HepG2 (cell line): ENCODE results near the gene ARHGEF40. TPM values are rescaled to one million over a fixed set of nuclear protein-coding genes. Genes with fewer than 3 reads are reported as not detected.

Experiments
- ASH2L ChIP-seq: fragments of 300-600, 200-600 bp; sonication (generic); IDR thresholded peaks from 2 replicates; pipeline ENCODE4 v1.7.0; 2017; ENCODE audit warnings: low read depth, mild to moderate bottlenecking, moderate library complexity, mixed read lengths, low read length; ENCODE audit not compliant: insufficient read length
- ATF6 ChIP-seq: sonication (generic); formaldehyde crosslinking; conservative IDR thresholded peaks from 2 replicates; pipeline ENCODE4 v1.4.0; 2020; ENCODE audit warnings: missing genetic modification reagents
- BRD4 ChIP-seq: sonication (generic); formaldehyde crosslinking; IDR thresholded peaks from 2 replicates; pipeline ENCODE4 v1.4.0; 2020; ENCODE audit warnings: missing genetic modification reagents
- BRF2 ChIP-seq: sonication (generic); formaldehyde crosslinking; IDR thresholded peaks from 2 replicates; pipeline ENCODE4 v1.8.1; 2022; ENCODE audit warnings: mild to moderate bottlenecking, missing genetic modification reagents
- CENPX ChIP-seq: sonication (generic); formaldehyde crosslinking; IDR thresholded peaks from 2 replicates; pipeline ENCODE4 v1.9.0; 2021; ENCODE audit warnings: mild to moderate bottlenecking, missing genetic modification reagents, moderate library complexity
- CREM ChIP-seq, 2 experiments: sonication (generic) in 1 of 2; formaldehyde crosslinking in 1 of 2; IDR thresholded peaks; 2 replicates each; pipeline versions ENCODE4 v1.4.0 to v1.6.1; 2016 to 2020; ENCODE audit warnings: antibody characterized with exemption in 1 of 2, mild to moderate bottlenecking in 1 of 2, missing genetic modification reagents in 1 of 2
- FOXA1 ChIP-seq, 2 experiments: fragments of 450-650 bp in 1 of 2; sonication (generic) in 1 of 2; formaldehyde crosslinking in 1 of 2; IDR thresholded peaks; 2 replicates each; pipeline versions ENCODE4 v1.4.0 to v1.6.1; 2016 to 2020; ENCODE audit warnings: missing genetic modification reagents in 1 of 2
- HMG20B ChIP-seq: conservative IDR thresholded peaks from 2 replicates; pipeline ENCODE4 v1.6.1; 2016; ENCODE audit warnings: missing genetic modification reagents, missing compliant biosample characterization
- JUN ChIP-seq: sonication (generic); formaldehyde crosslinking; IDR thresholded peaks from 2 replicates; pipeline ENCODE4 v1.4.0; 2020; ENCODE audit warnings: mild to moderate bottlenecking, missing genetic modification reagents
- KDM5B ChIP-seq: sonication (generic); formaldehyde crosslinking; IDR thresholded peaks from 2 replicates; pipeline ENCODE4 v1.4.0; 2020; ENCODE audit warnings: missing genetic modification reagents, mild to moderate bottlenecking, borderline replicate concordance
- NRL ChIP-seq: sonication (generic); formaldehyde crosslinking; IDR thresholded peaks from 2 replicates; pipeline ENCODE4 v1.5.0; 2020; ENCODE audit warnings: missing genetic modification reagents, mild to moderate bottlenecking, moderate library complexity, borderline replicate concordance
- POGK ChIP-seq: sonication (generic); formaldehyde crosslinking; conservative IDR thresholded peaks from 2 replicates; pipeline ENCODE4 v1.8.0; 2022; ENCODE audit warnings: mild to moderate bottlenecking, moderate library complexity, missing genetic modification reagents
- RBFOX2 ChIP-seq: fragments of 200-400 bp; formaldehyde crosslinking; IDR thresholded peaks from 2 replicates; pipeline ENCODE4 v1.6.1; 2017; ENCODE audit warnings: low read depth, mild to moderate bottlenecking, low read length
- SALL1 ChIP-seq: sonication (generic); formaldehyde crosslinking; IDR thresholded peaks from 2 replicates; pipeline ENCODE4 v1.8.0; 2022; ENCODE audit warnings: mild to moderate bottlenecking, missing genetic modification reagents
- SOX6 ChIP-seq, 2 experiments: fragments of 450-650 bp in 1 of 2; sonication (generic) in 1 of 2; formaldehyde crosslinking in 1 of 2; IDR thresholded peaks; 2 replicates each; pipeline versions ENCODE4 v1.4.0 to v1.6.1; 2017 to 2020; ENCODE audit warnings: antibody characterized with exemption in 1 of 2, mild to moderate bottlenecking in 1 of 2, missing genetic modification reagents in 1 of 2
- TOE1 ChIP-seq: sonication (generic); formaldehyde crosslinking; IDR thresholded peaks from 2 replicates; pipeline ENCODE4 v1.4.0; 2020; ENCODE audit warnings: mild to moderate bottlenecking, missing genetic modification reagents
- ZBTB39 ChIP-seq: sonication (generic); formaldehyde crosslinking; IDR thresholded peaks from 2 replicates; pipeline ENCODE4 v1.5.0; 2020; ENCODE audit warnings: missing genetic modification reagents
- ZNF160 ChIP-seq: sonication (generic); formaldehyde crosslinking; IDR thresholded peaks from 2 replicates; pipeline ENCODE4 v1.8.0; 2022; ENCODE audit warnings: mild to moderate bottlenecking, inconsistent platforms, missing genetic modification reagents
- ZNF263 ChIP-seq: sonication (generic); formaldehyde crosslinking; IDR thresholded peaks from 2 replicates; pipeline ENCODE4 v1.4.0; 2020; ENCODE audit warnings: missing genetic modification reagents
- ZNF331 ChIP-seq: sonication (generic); formaldehyde crosslinking; IDR thresholded peaks from 2 replicates; pipeline ENCODE4 v1.4.0; 2020; ENCODE audit warnings: missing genetic modification reagents
- ZSCAN9 ChIP-seq: IDR thresholded peaks from 2 replicates; pipeline ENCODE4 v1.6.1; 2016; ENCODE audit warnings: borderline replicate concordance
- polyA plus RNA-seq, 8 experiments: library from polyadenylated mRNA; depleted of rRNA in 3 of 8; stranded (reverse) in 7 of 8; unstranded in 1 of 8; fragments of >200 nt; fragmentation: Illumina TruSeq in 4 of 8; extraction: Trizol in 4 of 8; gene quantifications; 2 replicates each; pipeline versions ENCODE4 v1.2.1 to v1.2.3, GENCODE V29; 2011 to 2016; ENCODE audit warnings: low read depth in 4 of 8, missing spikeins in 1 of 8, mixed read lengths in 1 of 8; ENCODE audit not compliant: insufficient read depth in 1 of 8
- total RNA-seq, 5 experiments: library from RNA; depleted of rRNA; stranded (reverse); fragments of >200 nt; fragmentation: Illumina TruSeq; extraction: Trizol; gene quantifications; 2 replicates each; pipeline ENCODE4 v1.2.3, GENCODE V29; 2016; ENCODE audit warnings: low read depth in 1 of 5

Gene ARHGEF40
- total and polyA plus RNA-seq, 2 of the 13 experiments (the other 11 are each of a cell fraction or from before 2014, with no cell fraction given): 28.1 to 78.1 TPM

GRCh38 chr14:21106498-21107282, 36.6 kb downstream of the ARHGEF40 start (continued):
- TF ChIP-seq SOX6 (IDR thresholded peaks at IDR 0.05) (no peak), SOX6 (CRISPR knock-in tag; IDR thresholded peaks at IDR 0.05) (peak; percentile 56), ZBTB39 (CRISPR knock-in tag) (0 out of 2 replicates have a peak, but pooled peaks have one; percentile 45), NRL (CRISPR knock-in tag) (peak; percentile 80; the same call in 1 of the 2 replicates), BRF2 (CRISPR knock-in tag) (no peak), TOE1 (CRISPR knock-in tag) (0 out of 2 replicates have a peak, but pooled peaks have one; percentile 82), ZNF263 (CRISPR knock-in tag) (no peak), ZSCAN9 (CRISPR knock-in tag) (peak; percentile 91), ZNF331 (CRISPR knock-in tag) (peak; percentile 80), RBFOX2 (no peak), ZNF160 (peak; percentile 55; the same call in 1 of the 2 replicates), FOXA1 (IDR thresholded peaks at IDR 0.05) (no peak), FOXA1 (CRISPR knock-in tag; IDR thresholded peaks at IDR 0.05) (0 out of 2 replicates have a peak, but pooled peaks have one; percentile 4), JUN (0 out of 2 replicates have a peak, but pooled peaks have one; percentile 12), ASH2L (peak; percentile 54), SALL1 (CRISPR knock-in tag) (peak; percentile 74), HMG20B (CRISPR knock-in tag) (peak; percentile 56; the same call in 1 of the 2 replicates), POGK (CRISPR knock-in tag) (0 out of 2 replicates have a peak, but pooled peaks have one; percentile 27), CENPX (no peak), CREM (IDR thresholded peaks at IDR 0.05) (peak; percentile 46; the same call in 1 of the 2 replicates), CREM (CRISPR knock-in tag; IDR thresholded peaks at IDR 0.05) (no peak), BRD4 (no peak), ATF6 (CRISPR knock-in tag) (0 out of 2 replicates have a peak, but pooled peaks have one; percentile 81), KDM5B (peak; percentile 84; the same call in 1 of the 2 replicates)
